ENCODE results near the gene CHCHD6. TPM values are rescaled to one million over a fixed set of nuclear protein-coding genes. Genes with fewer than 3 reads are reported as not detected.

Gene CHCHD6
- total and polyA plus RNA-seq, 4 donors, result 2.0 to 5.1 (median 3.9) TPM

GRCh38 chr3:126917232-126917804 is 213.3 kb downstream of the CHCHD6 start (continued):
- TF ChIP-seq REST (IDR thresholded peaks at IDR 0.05) (no peak), GABPA (IDR thresholded peaks at IDR 0.05 in 1 of 2, conservative IDR thresholded peaks at IDR 0.05 in 1 of 2) (no peak), ATF3 (IDR thresholded peaks at IDR 0.05) (no peak), SP1 (IDR thresholded peaks at IDR 0.05) (no peak), TAF1 (conservative IDR thresholded peaks at IDR 0.05) (no peak), JUND (IDR thresholded peaks at IDR 0.05) (no peak)

GRCh38 chr3:126918355-126918821 is 214.3 kb downstream of the CHCHD6 start:
- no peaks in the 10 kb centered on the region for H3K36me3 ChIP-seq (ENCODE audit: control insufficient read depth in 4 of 4, insufficient read depth in 3 of 4, low read depth in 1 of 4, low read length in 3 of 4)
- peaks cover 0 to 2% (median 0%) of the 10 kb centered on the region in 4 donors for H3K27me3 ChIP-seq (ENCODE audit: control insufficient read depth in 4 of 4, insufficient read depth in 4 of 4, low read length in 3 of 4)
- H3K4me1 ChIP-seq (ENCODE audit: control insufficient read depth in 4 of 4, insufficient read depth in 4 of 4, low read length in 3 of 4), result no peaks in the 10 kb centered on the region
- no peak overlapping the region for H3K27ac ChIP-seq (ENCODE audit: low read depth in 1 of 2, low read length in 2 of 2)
- H3K9ac ChIP-seq (ENCODE audit: low read depth in 1 of 2, low read length in 2 of 2), result no peak overlapping the region
- TF ChIP-seq ATF3 (IDR thresholded peaks at IDR 0.05), result no peak
- TF ChIP-seq FOXA2 (IDR thresholded peaks at IDR 0.05), result no peak
- TF ChIP-seq EGR1 (IDR thresholded peaks at IDR 0.05; ENCODE audit: low read depth in 2 of 2), result no peak
- no peak for TF ChIP-seq JUND (IDR thresholded peaks at IDR 0.05)
- no peak for TF ChIP-seq HNF4A (conservative IDR thresholded peaks at IDR 0.05)
- no peak for TF ChIP-seq RXRA (IDR thresholded peaks at IDR 0.05)
- no peak for TF ChIP-seq CTCF (IDR thresholded peaks at IDR 0.05; ENCODE audit: low read depth, low read length, missing input control)
- no peak for TF ChIP-seq REST (IDR thresholded peaks at IDR 0.05)
- no peak for TF ChIP-seq HNF4G (IDR thresholded peaks at IDR 0.05)
- no peak for TF ChIP-seq RAD21 (IDR thresholded peaks at IDR 0.05)
- TF ChIP-seq FOXA1 (IDR thresholded peaks at IDR 0.05), result no peak
- no peak for TF ChIP-seq GABPA (IDR thresholded peaks at IDR 0.05 in 1 of 2, conservative IDR thresholded peaks at IDR 0.05 in 1 of 2)
- TF ChIP-seq MAX (IDR thresholded peaks at IDR 0.05), result no peak
- no peak for DNase-seq (ENCODE audit: low spot score)
- H3K9me3 ChIP-seq (ENCODE audit: control insufficient read depth in 4 of 4, low read length in 3 of 4), result no peaks in the 10 kb centered on the region
- no peak overlapping the region for H3K4me3 ChIP-seq (ENCODE audit: low read depth in 1 of 3, low read length in 3 of 3)

Data from liver (tissue), 9 donors.